Neural cell (in vitro differentiated cells): ENCODE data around the gene FAM53A. TPM values are rescaled to one million over a fixed set of nuclear protein-coding genes. Genes with fewer than 3 reads are reported as not detected.

Experiments used
- H2AFZ ChIP-seq: fragments of 200-600, 300-800 bp; sonication (generic), shearing (Covaris generic); 2 replicates; pipeline ENCODE4 v1.6.0; 2014; ENCODE audit warnings: low read depth, mild to moderate bottlenecking, antibody characterized with exemption, low read length, moderate library complexity
- H3F3A ChIP-seq: fragments of 200-600 bp; shearing (Covaris generic); 2 replicates; pipeline ENCODE4 v1.6.1; 2016; ENCODE audit warnings: mild to moderate bottlenecking, moderate library complexity, mixed read lengths, antibody characterized with exemption, low read length; ENCODE audit not compliant: insufficient read depth, poor library complexity, severe bottlenecking
- H3K27ac ChIP-seq: fragments of 200-600, 300-800 bp; sonication (generic), shearing (Covaris generic); 2 replicates; pipeline ENCODE4 v1.5.1; 2014; ENCODE audit warnings: mild to moderate bottlenecking, low read length, moderate library complexity
- H3K27me3 ChIP-seq: fragments of 300-800, 200-600 bp; sonication (generic), shearing (Covaris generic); 2 replicates; pipeline ENCODE4 v1.6.0; 2014; ENCODE audit warnings: mild to moderate bottlenecking, low read depth, low read length, moderate library complexity; ENCODE audit not compliant: insufficient read depth
- H3K36me3 ChIP-seq: fragments of 300-800, 200-600 bp; sonication (generic), shearing (Covaris generic); 2 replicates; pipeline ENCODE4 v1.5.1; 2014; ENCODE audit warnings: mild to moderate bottlenecking, antibody characterized with exemption, low read length, moderate library complexity; ENCODE audit not compliant: insufficient read depth
- H3K4me2 ChIP-seq: fragments of 300-800, 200-600 bp; sonication (generic), shearing (Covaris generic); 2 replicates; pipeline ENCODE4 v1.6.0; 2014; ENCODE audit warnings: mild to moderate bottlenecking, low read length
- H3K4me3 ChIP-seq: fragments of 300-800, 200-600 bp; sonication (generic), shearing (Covaris generic); 2 replicates; pipeline ENCODE4 v1.5.1; 2014; ENCODE audit warnings: mild to moderate bottlenecking, low read length, moderate library complexity
- H3K79me2 ChIP-seq: fragments of 200-600 bp; shearing (Covaris generic); replicated peaks from 2 replicates; pipeline ENCODE4 v1.6.0; 2014; ENCODE audit warnings: mild to moderate bottlenecking, low read length, moderate library complexity; ENCODE audit not compliant: insufficient read depth
- H3K9ac ChIP-seq: fragments of 300-800, 200-600 bp; sonication (generic), shearing (Covaris generic); 2 replicates; pipeline ENCODE4 v1.6.1; 2016; ENCODE audit warnings: mild to moderate bottlenecking, low read length, mixed read lengths
- H3K9me2 ChIP-seq: fragments of 200-600 bp; shearing (Covaris generic); 2 replicates; pipeline ENCODE4 v1.6.1; 2016; ENCODE audit warnings: mild to moderate bottlenecking, low read length, mixed read lengths; ENCODE audit not compliant: insufficient read depth
- H3K9me3 ChIP-seq: fragments of 200-600, 300-800 bp; sonication (generic), shearing (Covaris generic); 2 replicates; pipeline ENCODE4 v1.6.1; 2016; ENCODE audit warnings: mild to moderate bottlenecking, mixed run types, low read length, moderate library complexity, mixed read lengths
- H4K20me1 ChIP-seq: fragments of 200-600 bp; shearing (Covaris generic); 2 replicates; pipeline ENCODE4 v1.6.1; 2016; ENCODE audit warnings: mild to moderate bottlenecking, mixed run types; ENCODE audit not compliant: insufficient read depth
- CTCF ChIP-seq: fragments of 450-650 bp; IDR thresholded peaks from 2 replicates; pipeline ENCODE4 v1.5.1; 2014; ENCODE audit warnings: antibody characterized with exemption, mild to moderate bottlenecking, moderate library complexity; ENCODE audit not compliant: poor library complexity, severe bottlenecking
- EP300 ChIP-seq: fragments of 450-650 bp; conservative IDR thresholded peaks from 2 replicates; pipeline ENCODE4 v1.6.1; 2014; ENCODE audit warnings: antibody characterized with exemption, mild to moderate bottlenecking, moderate library complexity; ENCODE audit not compliant: poor library complexity, severe bottlenecking
- EZH2 ChIP-seq: fragments of 200-600, 300-800 bp; shearing (Covaris generic), sonication (generic); IDR thresholded peaks from 2 replicates; pipeline ENCODE4 v1.6.1; 2014; ENCODE audit warnings: antibody characterized with exemption, low read length, borderline replicate concordance, mild to moderate bottlenecking; ENCODE audit not compliant: insufficient read depth, poor library complexity, severe bottlenecking
- MXI1 ChIP-seq: fragments of 450-650 bp; conservative IDR thresholded peaks from 2 replicates; pipeline ENCODE4 v1.6.1; 2014; ENCODE audit warnings: antibody characterized with exemption, mild to moderate bottlenecking; ENCODE audit not compliant: poor library complexity, severe bottlenecking
- POLR2AphosphoS5 ChIP-seq: IDR thresholded peaks from 2 replicates; pipeline ENCODE4 v1.6.1; 2012
- RAD21 ChIP-seq: fragments of 450-650 bp; conservative IDR thresholded peaks from 2 replicates; pipeline ENCODE4 v1.6.1; 2014; ENCODE audit warnings: antibody characterized with exemption, mild to moderate bottlenecking, moderate library complexity
- REST ChIP-seq: IDR thresholded peaks from 2 replicates; pipeline ENCODE4 v1.6.1; 2012; ENCODE audit warnings: borderline replicate concordance
- SMC3 ChIP-seq: fragments of 450-650 bp; conservative IDR thresholded peaks from 2 replicates; pipeline ENCODE4 v1.6.1; 2014; ENCODE audit warnings: antibody characterized with exemption, mild to moderate bottlenecking, moderate library complexity; ENCODE audit not compliant: poor library complexity
- TAF1 ChIP-seq: IDR thresholded peaks from 2 replicates; pipeline ENCODE4 v1.6.1; 2012; ENCODE audit warnings: low read depth
- polyA plus RNA-seq: library from polyadenylated mRNA; depleted of rRNA; stranded (reverse); fragments of >200 nt; gene quantifications from 2 replicates; pipeline ENCODE4 v1.2.3, GENCODE V29; 2014

The FAM53A gene
- polyA plus RNA-seq, 1 donor from 2014 or later, result not detected

- Histone ChIP-seq H3K27me3 (no peaks in the 10 kb centered on the region), H3K4me3 (no peak overlapping the region), H3K9me2 (no peaks in the 10 kb centered on the region), H2AFZ (no peak overlapping the region), H3K36me3 (no peaks in the 10 kb centered on the region), H3K4me2 (no peak overlapping the region), H3K79me2 (no peaks in the 10 kb centered on the region), H3F3A (no peaks in the 10 kb centered on the region), H3K9me3 (no peaks in the 10 kb centered on the region), H4K20me1 (no peaks in the 10 kb centered on the region), H3K9ac (no peak overlapping the region), H3K27ac (no peak overlapping the region)
- TF ChIP-seq SMC3, result no peak
- no peak for TF ChIP-seq EZH2
- no peak for TF ChIP-seq REST
- no peak for TF ChIP-seq RAD21
- no peak for TF ChIP-seq MXI1
- TF ChIP-seq EP300, result no peak
- no peak for TF ChIP-seq TAF1
Observed at GRCh38 chr4:1690698-1691097, 6.6 kb upstream of the FAM53A start.

- no peaks in the 10 kb centered on the region for H4K20me1 ChIP-seq
Observed at GRCh38 chr4:1686440-1687036, 2.4 kb upstream of the FAM53A start.

More at GRCh38 chr4:1686440-1687036, 2.4 kb upstream of the FAM53A start:
- Histone ChIP-seq H3K9me3 (no peaks in the 10 kb centered on the region), H3K36me3 (no peaks in the 10 kb centered on the region), H3K27me3 (peaks cover 15% of the 10 kb centered on the region), H3K4me3 (no peak overlapping the region), H3K9ac (no peak overlapping the region), H3K9me2 (no peaks in the 10 kb centered on the region), H3K27ac (no peak overlapping the region), H3K79me2 (no peaks in the 10 kb centered on the region), H3F3A (no peaks in the 10 kb centered on the region), H2AFZ (no peak overlapping the region), H3K4me2 (no peak overlapping the region)
- TF ChIP-seq REST (no peak), EP300 (no peak), CTCF (no peak), EZH2 (no peak), POLR2AphosphoS5 (no peak), RAD21 (no peak), SMC3 (no peak), TAF1 (no peak), MXI1 (no peak)
